ENCODE data around the gene TSEN2. TPM values are rescaled to one million over a fixed set of nuclear protein-coding genes. Genes with fewer than 3 reads are reported as not detected.

Gene TSEN2
- 10 to 100 TPM; 20.9 to 47.6 (median 30.1) TPM for total RNA-seq

GRCh38 chr3:12484198-12484982, at the start of gene TSEN2:
Gene TSEN2 (plus strand): TSS chr3:12484480. CDS start chr3:12489801, 5,321 bp downstream.
- in situ Hi-C loops (cut with MboI; ENCODE audit: low pct_ligation_motif_present in 1 of 4, low pct_unique_long_range_greater_than_20kb in 1 of 4, low sequenced_read_pairs in 3 of 4): loop anchor here in 2 of 4 donors (5.0 to 25.0 kb wide), 2 partner anchors 347 kb away; no protein-coding TSS in a partner anchor
- Histone ChIP-seq H3K27ac (peak within 1 kb of the TSS; percentile 80 to 91 (median 87)), H3K4me1 (peaks cover 9 to 50% (median 28%) of the 10 kb centered on the region in 4 donors), H3K36me3 (no peaks in the 10 kb centered on the region), H3K9me3 (no peaks in the 10 kb centered on the region), H3K4me3 (peak within 1 kb of the TSS; percentile 58 to 75 (median 62)), H3K27me3 (no peaks in the 10 kb centered on the region)
- intact Hi-C loops (cut with DNase I; ENCODE audit: low total_unique reads): no loop called here
- TF ChIP-seq POLR2AphosphoS5 (IDR thresholded peaks at IDR 0.05) (peak; percentile 97 to 99 (median 98)), EP300 (IDR thresholded peaks at IDR 0.05; ENCODE audit: low read depth) (no peak), POLR2A (IDR thresholded peaks at IDR 0.05) (peak; percentile 93)
- TF ChIP-seq, protein P1, sequence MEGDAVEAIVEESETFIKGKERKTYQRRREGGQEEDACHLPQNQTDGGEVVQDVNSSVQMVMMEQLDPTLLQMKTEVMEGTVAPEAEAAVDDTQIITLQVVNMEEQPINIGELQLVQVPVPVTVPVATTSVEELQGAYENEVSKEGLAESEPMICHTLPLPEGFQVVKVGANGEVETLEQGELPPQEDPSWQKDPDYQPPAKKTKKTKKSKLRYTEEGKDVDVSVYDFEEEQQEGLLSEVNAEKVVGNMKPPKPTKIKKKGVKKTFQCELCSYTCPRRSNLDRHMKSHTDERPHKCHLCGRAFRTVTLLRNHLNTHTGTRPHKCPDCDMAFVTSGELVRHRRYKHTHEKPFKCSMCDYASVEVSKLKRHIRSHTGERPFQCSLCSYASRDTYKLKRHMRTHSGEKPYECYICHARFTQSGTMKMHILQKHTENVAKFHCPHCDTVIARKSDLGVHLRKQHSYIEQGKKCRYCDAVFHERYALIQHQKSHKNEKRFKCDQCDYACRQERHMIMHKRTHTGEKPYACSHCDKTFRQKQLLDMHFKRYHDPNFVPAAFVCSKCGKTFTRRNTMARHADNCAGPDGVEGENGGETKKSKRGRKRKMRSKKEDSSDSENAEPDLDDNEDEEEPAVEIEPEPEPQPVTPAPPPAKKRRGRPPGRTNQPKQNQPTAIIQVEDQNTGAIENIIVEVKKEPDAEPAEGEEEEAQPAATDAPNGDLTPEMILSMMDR (IDR thresholded peaks at IDR 0.05): peak in 3 of 5 experiments; percentile 7 to 21 (median 12)
- peak; percentile 96 for DNase-seq
- WGBS, 2 donors (ENCODE audit: low coverage in 1 of 2): 1 to 2% methylated on average over 11 to 65 of the region's 69 CpGs

DNA sequence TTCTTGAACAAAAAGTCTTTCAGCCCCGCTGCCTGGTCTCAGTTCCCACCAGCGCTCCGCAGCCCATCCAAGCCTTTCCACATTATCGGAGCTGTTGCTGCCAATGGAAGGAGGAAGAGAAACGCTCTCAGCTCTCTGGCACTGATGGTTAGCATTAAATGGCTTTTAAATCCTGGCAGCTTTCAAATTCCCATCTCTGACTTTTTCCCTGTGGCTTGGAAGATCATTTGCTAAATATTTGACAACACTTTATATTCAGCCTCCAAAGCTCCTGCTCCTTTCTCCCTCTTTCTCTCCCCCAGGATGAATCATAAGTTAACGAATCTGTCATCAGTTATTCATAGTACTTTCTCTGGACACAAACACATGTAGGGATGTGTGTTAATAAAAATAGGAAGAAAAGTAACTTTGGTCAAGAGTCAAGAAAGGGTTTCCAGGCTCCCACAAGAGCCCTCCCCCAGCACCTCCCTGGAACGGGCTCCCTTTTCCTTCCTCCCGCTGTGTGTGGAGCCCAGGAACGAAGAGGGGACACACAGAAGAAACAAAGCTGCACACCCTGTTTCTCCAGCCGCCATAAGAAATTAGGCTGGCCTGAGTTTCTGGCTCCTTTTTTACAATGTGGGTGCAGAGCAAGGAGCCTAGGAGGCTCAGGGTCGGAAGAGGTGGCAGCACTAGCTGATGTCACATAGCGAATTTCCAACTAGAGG, 47.6 kb upstream of the TSEN2 start:
- TF ChIP-seq POLR2AphosphoS5 (IDR thresholded peaks at IDR 0.05) (no peak), POLR2A (IDR thresholded peaks at IDR 0.05) (no peak), EP300 (IDR thresholded peaks at IDR 0.05; ENCODE audit: low read depth) (no peak)
- TF ChIP-seq, protein P1 (IDR thresholded peaks at IDR 0.05): no peak
- H3K9me3 ChIP-seq: no peaks in the 10 kb centered on the region
- in situ Hi-C loops (cut with MboI; ENCODE audit: low pct_ligation_motif_present in 1 of 4, low pct_unique_long_range_greater_than_20kb in 1 of 4, low sequenced_read_pairs in 3 of 4): no loop called here
- peaks cover 5 to 37% (median 23%) of the 10 kb centered on the region in 4 donors for H3K4me1 ChIP-seq
- no peak overlapping the region for H3K4me3 ChIP-seq
- H3K27ac ChIP-seq: peak overlapping the region; percentile 12 to 41 (median 27)
- no peaks in the 10 kb centered on the region for H3K36me3 ChIP-seq
- no peak for DNase-seq
- H3K27me3 ChIP-seq: no peaks in the 10 kb centered on the region
- WGBS, 2 donors (ENCODE audit: low coverage in 1 of 2): 71 to 79% methylated on average over 6 to 12 of the region's 12 CpGs
- intact Hi-C loops (cut with DNase I; ENCODE audit: low total_unique reads): no loop called here

GRCh38 chr3:12437221-12437605, 47.1 kb upstream of the TSEN2 start:
- intact Hi-C loops (cut with DNase I; ENCODE audit: low total_unique reads): no loop called here
- WGBS, 2 donors (ENCODE audit: low coverage in 1 of 2): 93 to 94% methylated on average over 2 to 6 of the region's 6 CpGs
- Histone ChIP-seq H3K27ac (peak overlapping the region in 3 of 4 donors; percentile 12 to 38 (median 16)), H3K27me3 (no peaks in the 10 kb centered on the region), H3K4me3 (no peak overlapping the region), H3K9me3 (no peaks in the 10 kb centered on the region), H3K36me3 (no peaks in the 10 kb centered on the region), H3K4me1 (peaks cover 5 to 40% (median 23%) of the 10 kb centered on the region in 4 donors)
- DNase-seq: no peak
- in situ Hi-C loops (cut with MboI; ENCODE audit: low pct_ligation_motif_present in 1 of 4, low pct_unique_long_range_greater_than_20kb in 1 of 4, low sequenced_read_pairs in 3 of 4): no loop called here
- TF ChIP-seq POLR2AphosphoS5 (IDR thresholded peaks at IDR 0.05) (no peak), EP300 (IDR thresholded peaks at IDR 0.05; ENCODE audit: low read depth) (no peak), POLR2A (IDR thresholded peaks at IDR 0.05) (no peak)
- TF ChIP-seq, protein P1 (IDR thresholded peaks at IDR 0.05): no peak

DNA sequence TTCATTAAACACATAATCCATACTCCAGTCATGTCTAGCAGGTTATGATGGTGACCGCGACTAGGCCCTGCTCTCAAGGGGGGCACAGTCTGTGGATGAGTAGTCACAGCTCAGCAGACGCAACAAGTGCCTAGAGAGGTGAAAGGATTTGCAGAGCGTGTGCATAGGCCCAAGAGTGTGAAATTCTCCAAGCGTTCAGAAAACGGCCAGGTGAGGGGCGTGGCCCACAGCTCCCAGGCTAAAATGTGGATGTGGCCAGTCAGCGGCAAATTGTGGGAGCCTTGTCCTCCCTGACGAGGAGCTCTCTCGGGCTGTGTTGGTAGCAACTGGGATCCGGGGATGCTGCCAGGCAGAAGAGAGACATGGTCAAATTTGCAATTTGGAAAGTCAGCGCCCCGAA, 46.4 kb upstream of the TSEN2 start:
- no peaks in the 10 kb centered on the region for H3K36me3 ChIP-seq
- TF ChIP-seq EP300 (IDR thresholded peaks at IDR 0.05; ENCODE audit: low read depth): no peak
- DNase-seq: no peak
- H3K27me3 ChIP-seq: no peaks in the 10 kb centered on the region
- H3K4me3 ChIP-seq: no peak overlapping the region
- WGBS, 2 donors (ENCODE audit: low coverage in 1 of 2): 97 to 100% methylated on average over 2 to 13 of the region's 13 CpGs
- peaks cover 5 to 43% (median 23%) of the 10 kb centered on the region in 4 donors for H3K4me1 ChIP-seq
- peak overlapping the region in 2 of 4 donors; percentile 73 to 75 for H3K27ac ChIP-seq
- in situ Hi-C loops (cut with MboI; ENCODE audit: low pct_ligation_motif_present in 1 of 4, low pct_unique_long_range_greater_than_20kb in 1 of 4, low sequenced_read_pairs in 3 of 4) (no loop called here), intact Hi-C loops (cut with DNase I; ENCODE audit: low total_unique reads) (no loop called here)
- H3K9me3 ChIP-seq: no peaks in the 10 kb centered on the region

All from transverse colon (tissue), 4 donors.